Measurements from ENCODE around the gene SLC12A9. TPM values are rescaled to one million over a fixed set of nuclear protein-coding genes. Genes with fewer than 3 reads are reported as not detected.
"Not testable (repeated sequence)": the region's sequence is repeated elsewhere in the genome, so short reads cannot be mapped to it uniquely, and the experiment has no call there.

Gene SLC12A9
- total RNA-seq, 2 experiments from 2014 or later, result 13.6 to 15.6 TPM

DNA sequence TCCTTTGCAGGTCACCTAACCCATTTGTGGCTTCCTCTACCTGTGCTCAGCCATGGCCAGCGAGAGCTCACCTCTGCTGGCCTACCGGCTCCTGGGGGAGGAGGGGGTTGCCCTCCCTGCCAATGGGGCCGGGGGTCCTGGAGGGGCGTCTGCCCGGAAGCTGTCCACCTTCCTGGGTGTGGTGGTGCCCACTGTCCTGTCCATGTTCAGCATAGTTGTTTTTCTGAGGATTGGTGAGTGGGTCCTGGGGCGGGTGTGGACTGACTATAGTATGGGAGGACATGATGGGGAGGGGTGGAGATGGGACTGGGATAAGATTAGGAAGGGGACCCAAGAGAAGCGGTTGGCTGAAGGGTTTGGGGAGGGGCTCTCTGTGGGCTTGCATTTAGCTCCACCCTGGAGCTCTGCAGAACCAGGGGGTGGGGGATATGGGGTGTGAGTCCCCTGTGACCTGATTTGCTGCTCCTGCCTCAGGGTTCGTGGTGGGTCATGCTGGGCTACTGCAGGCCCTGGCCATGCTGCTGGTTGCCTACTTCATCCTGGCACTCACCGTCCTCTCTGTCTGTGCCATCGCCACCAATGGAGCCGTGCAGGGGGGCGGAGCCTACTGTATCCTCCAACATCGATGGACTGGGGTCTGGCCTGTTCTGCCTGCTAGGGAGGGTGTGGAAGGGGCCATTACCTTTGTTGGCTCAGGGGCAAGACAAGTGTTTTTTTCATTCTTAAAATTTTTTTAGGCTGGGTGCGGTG is 1.8 kb downstream of the SLC12A9 start:
- Mint-ChIP-seq H3K4me1 (peaks cover 11% of the 10 kb centered on the region), H3K9me3 (ENCODE audit: low read depth) (no peaks in the 10 kb centered on the region), H3K27ac (no peak overlapping the region), H3K27me3 (no peaks in the 10 kb centered on the region), H3K4me3 (peak overlapping the region; percentile 87), H3K36me3 (ENCODE audit: low read depth) (peaks cover 5% of the 10 kb centered on the region)
- ChIA-PET CTCF (interaction anchor here (0.6 to 6.9 kb wide), 4 partner anchors 11 to 366 kb away, joined by 3 to 106 read pairs (median 3); no protein-coding TSS in a partner anchor), POLR2A (no interaction called here)
- no peak for DNase-seq
- intact Hi-C loops (cut with DNase I, micrococcal nuclease), result loop anchor here in 1 of 2 experiments (5.0 kb wide), 1 partner anchor 292 kb away; no protein-coding TSS in a partner anchor
- no peak for ATAC-seq

DNA sequence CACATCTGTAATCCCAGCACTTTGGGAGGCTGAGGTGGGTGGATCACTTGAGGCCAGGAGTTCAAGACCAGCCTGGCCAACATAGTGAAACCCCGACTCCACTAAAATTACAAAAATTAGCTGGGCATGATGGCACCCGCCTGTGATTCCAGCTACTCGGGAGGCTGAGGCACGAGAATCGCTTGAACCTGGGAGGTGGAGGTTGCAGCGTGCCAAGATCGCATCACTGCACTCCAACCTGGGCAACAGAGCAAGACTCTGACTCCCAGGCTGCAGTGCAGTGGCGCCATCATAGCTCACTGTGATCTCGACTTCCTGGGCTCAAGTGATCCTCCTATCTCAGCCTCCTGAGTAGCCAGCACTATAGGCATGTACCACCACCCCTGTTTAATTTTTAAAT is 2.4 kb downstream of the SLC12A9 start:
- peaks cover 11% of the 10 kb centered on the region for H3K4me1 Mint-ChIP-seq
- CTCF ChIA-PET; H3K4me3 Mint-ChIP-seq; H3K27ac Mint-ChIP-seq; ATAC-seq; H3K9me3 Mint-ChIP-seq (ENCODE audit: low read depth); POLR2A ChIA-PET; H3K36me3 Mint-ChIP-seq (ENCODE audit: low read depth); H3K27me3 Mint-ChIP-seq; DNase-seq: not testable (repeated sequence)
- intact Hi-C loops (cut with DNase I, micrococcal nuclease), result loop anchor here in 1 of 2 experiments (5.0 kb wide), 1 partner anchor 293 kb away; no protein-coding TSS in a partner anchor

DNA sequence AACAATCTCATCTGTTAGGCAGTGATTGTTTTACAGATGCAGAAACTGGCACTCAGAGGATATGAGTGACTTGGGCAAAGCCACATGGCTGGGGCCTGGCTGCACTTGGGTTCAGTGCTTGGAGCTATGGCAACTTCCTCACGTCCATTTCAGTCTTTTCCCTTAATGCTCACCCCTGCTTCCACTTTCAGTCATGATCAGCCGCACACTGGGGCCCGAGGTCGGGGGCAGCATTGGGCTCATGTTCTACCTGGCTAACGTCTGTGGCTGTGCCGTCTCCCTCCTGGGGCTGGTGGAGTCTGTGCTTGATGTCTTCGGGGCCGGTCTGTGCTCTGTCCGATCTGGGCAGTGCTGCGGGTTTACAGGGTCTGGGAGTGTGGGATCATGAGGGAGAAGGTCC is 3.0 kb downstream of the SLC12A9 start:
- POLR2A ChIA-PET, result no interaction called here
- ATAC-seq (no peak), DNase-seq (no peak)
- H3K27me3 Mint-ChIP-seq, result no peaks in the 10 kb centered on the region
- H3K4me3 Mint-ChIP-seq, result no peak overlapping the region
- intact Hi-C loops (cut with DNase I, micrococcal nuclease), result no loop called here
- no peaks in the 10 kb centered on the region for H3K9me3 Mint-ChIP-seq (ENCODE audit: low read depth)
- H3K36me3 Mint-ChIP-seq (ENCODE audit: low read depth), result peaks cover 13% of the 10 kb centered on the region
- peaks cover 11% of the 10 kb centered on the region for H3K4me1 Mint-ChIP-seq
- no peak overlapping the region for H3K27ac Mint-ChIP-seq
- CTCF ChIA-PET, result interaction anchor here (0.6 to 0.9 kb wide), 2 partner anchors 56 to 188 kb away, joined by 3 to 4 read pairs; no protein-coding TSS in a partner anchor

DNA sequence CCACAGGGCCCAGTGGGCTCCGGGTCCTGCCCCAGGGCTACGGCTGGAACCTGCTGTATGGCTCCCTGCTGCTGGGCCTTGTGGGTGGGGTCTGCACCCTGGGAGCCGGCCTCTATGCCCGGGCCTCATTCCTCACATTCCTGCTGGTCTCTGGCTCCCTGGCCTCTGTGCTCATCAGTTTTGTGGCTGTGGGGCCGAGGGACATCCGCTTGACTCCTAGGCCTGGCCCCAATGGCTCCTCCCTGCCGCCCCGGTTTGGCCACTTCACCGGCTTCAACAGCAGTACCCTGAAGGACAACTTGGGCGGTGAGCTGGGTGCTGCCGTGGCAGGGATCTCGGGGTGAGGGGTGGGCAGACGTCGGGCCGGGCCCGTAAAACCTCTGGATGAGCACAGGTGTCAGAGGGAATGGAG is 4.4 kb downstream of the SLC12A9 start:
- POLR2A ChIA-PET, result no interaction called here
- H3K27ac Mint-ChIP-seq, result no peak overlapping the region

DNA sequence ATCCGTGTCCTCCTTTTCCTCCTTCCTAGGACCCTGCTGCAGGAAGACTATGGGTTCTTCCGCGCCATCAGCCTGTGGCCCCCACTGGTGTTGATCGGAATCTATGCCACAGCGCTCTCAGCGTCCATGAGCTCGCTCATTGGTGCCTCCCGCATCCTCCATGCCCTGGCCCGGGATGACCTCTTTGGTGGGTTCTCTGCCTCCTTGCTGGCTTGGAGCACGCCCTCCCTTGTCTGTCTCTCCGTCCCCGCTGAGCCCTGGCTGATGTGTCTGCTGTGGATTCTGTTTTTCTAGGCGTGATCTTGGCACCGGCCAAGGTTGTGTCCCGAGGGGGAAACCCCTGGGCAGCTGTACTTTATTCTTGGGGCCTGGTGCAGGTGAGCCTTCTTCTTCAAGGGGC is 7.3 kb downstream of the SLC12A9 start:
- ChIA-PET CTCF (no interaction called here), POLR2A (no interaction called here)
- H3K4me3 Mint-ChIP-seq, result no peak overlapping the region
- peaks cover 26% of the 10 kb centered on the region for H3K36me3 Mint-ChIP-seq (ENCODE audit: low read depth)
- H3K27ac Mint-ChIP-seq, result no peak overlapping the region
- intact Hi-C loops (cut with DNase I, micrococcal nuclease), result no loop called here
- no peaks in the 10 kb centered on the region for H3K27me3 Mint-ChIP-seq
- no peaks in the 10 kb centered on the region for H3K9me3 Mint-ChIP-seq (ENCODE audit: low read depth)
- no peak for ATAC-seq
- no peak for DNase-seq
- no peaks in the 10 kb centered on the region for H3K4me1 Mint-ChIP-seq

More for the DNA sequence above, 4.4 kb downstream of the SLC12A9 start:
- ATAC-seq (no peak), DNase-seq (no peak)
- intact Hi-C loops (cut with DNase I, micrococcal nuclease), result no loop called here
- no peaks in the 10 kb centered on the region for H3K9me3 Mint-ChIP-seq (ENCODE audit: low read depth)
- CTCF ChIA-PET, result interaction anchor here (0.6 to 1.1 kb wide), 3 partner anchors 20 to 142 kb away, joined by 4 to 5 read pairs (median 4); no protein-coding TSS in a partner anchor
- H3K4me3 Mint-ChIP-seq, result no peak overlapping the region
- peaks cover 6% of the 10 kb centered on the region for H3K4me1 Mint-ChIP-seq
- peaks cover 18% of the 10 kb centered on the region for H3K36me3 Mint-ChIP-seq (ENCODE audit: low read depth)
- no peaks in the 10 kb centered on the region for H3K27me3 Mint-ChIP-seq

DNA sequence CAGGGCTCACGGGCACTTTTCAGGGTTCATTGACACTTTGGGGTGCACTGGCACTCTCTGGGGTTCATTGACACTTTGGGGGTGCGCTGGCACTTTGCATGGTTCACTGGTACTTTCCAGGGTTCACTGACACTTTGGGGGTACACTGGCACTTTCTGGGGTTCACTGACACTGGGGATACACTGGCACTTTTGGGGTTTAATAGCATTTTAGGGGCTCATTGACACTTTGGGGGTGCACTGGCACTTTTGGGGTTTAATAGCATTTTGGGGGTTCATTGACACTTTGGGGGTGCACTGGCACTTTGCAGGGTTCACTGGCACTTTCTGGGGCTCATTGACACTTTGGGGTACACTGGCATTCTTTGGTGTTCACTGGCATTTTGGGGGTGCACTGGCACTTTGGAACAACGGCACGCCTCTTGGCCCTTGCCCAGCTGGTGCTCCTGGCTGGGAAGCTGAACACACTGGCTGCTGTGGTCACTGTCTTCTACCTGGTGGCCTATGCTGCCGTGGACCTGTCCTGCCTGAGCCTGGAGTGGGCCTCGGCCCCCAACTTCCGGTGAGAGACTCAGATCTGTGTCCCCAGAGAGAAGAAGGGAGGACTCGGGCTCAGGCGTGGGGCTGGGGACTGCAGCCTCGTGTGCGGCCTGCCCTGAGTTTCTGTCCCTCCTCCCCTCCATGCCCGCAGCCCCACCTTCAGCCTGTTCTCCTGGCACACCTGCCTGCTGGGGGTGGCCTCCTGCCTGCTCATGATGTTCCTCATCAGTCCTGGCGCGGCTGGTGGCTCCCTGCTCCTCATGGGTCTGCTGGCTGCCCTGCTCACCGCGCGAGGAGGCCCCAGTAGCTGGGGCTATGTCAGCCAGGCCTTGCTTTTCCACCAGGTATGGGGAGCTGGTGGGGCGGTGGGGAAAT is 8.4 kb downstream of the SLC12A9 start:
- CTCF ChIA-PET, result no interaction called here

DNA sequence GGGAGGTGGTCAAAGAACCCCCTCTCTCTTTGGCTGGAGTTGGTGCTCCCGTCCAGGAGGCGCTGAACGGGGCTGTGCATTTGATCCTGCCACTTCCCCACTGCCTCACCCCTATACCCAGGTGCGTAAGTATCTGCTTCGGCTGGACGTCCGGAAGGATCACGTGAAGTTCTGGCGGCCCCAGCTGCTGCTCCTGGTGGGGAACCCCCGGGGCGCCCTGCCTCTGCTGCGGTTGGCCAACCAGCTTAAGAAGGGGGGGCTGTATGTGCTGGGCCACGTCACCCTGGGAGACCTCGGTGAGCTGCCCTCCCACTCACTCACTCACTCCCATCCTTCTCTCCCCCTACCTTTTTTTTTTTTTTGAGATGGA is 9.1 kb downstream of the SLC12A9 start:
- Mint-ChIP-seq H3K4me1 (peaks cover 7% of the 10 kb centered on the region), H3K9me3 (ENCODE audit: low read depth) (no peaks in the 10 kb centered on the region), H3K4me3 (no peak overlapping the region), H3K27ac (no peak overlapping the region), H3K27me3 (no peaks in the 10 kb centered on the region), H3K36me3 (ENCODE audit: low read depth) (peaks cover 26% of the 10 kb centered on the region)
- ATAC-seq, result no peak
- POLR2A ChIA-PET, result no interaction called here
- no peak for DNase-seq
- CTCF ChIA-PET, result interaction anchor here (0.6 kb wide), 1 partner anchor 60 kb away, joined by 3 read pairs; no protein-coding TSS in a partner anchor
- intact Hi-C loops (cut with DNase I, micrococcal nuclease), result no loop called here

More for the DNA sequence above, 8.4 kb downstream of the SLC12A9 start:
- ATAC-seq (no peak), DNase-seq (no peak)
- H3K36me3 Mint-ChIP-seq (ENCODE audit: low read depth), result peaks cover 26% of the 10 kb centered on the region
- H3K27me3 Mint-ChIP-seq, result no peaks in the 10 kb centered on the region
- H3K9me3 Mint-ChIP-seq (ENCODE audit: low read depth), result no peaks in the 10 kb centered on the region
- POLR2A ChIA-PET, result no interaction called here
- H3K27ac Mint-ChIP-seq, result no peak overlapping the region
- H3K4me1 Mint-ChIP-seq, result peaks cover 5% of the 10 kb centered on the region
- no peak overlapping the region for H3K4me3 Mint-ChIP-seq
- intact Hi-C loops (cut with DNase I, micrococcal nuclease), result no loop called here

DNA sequence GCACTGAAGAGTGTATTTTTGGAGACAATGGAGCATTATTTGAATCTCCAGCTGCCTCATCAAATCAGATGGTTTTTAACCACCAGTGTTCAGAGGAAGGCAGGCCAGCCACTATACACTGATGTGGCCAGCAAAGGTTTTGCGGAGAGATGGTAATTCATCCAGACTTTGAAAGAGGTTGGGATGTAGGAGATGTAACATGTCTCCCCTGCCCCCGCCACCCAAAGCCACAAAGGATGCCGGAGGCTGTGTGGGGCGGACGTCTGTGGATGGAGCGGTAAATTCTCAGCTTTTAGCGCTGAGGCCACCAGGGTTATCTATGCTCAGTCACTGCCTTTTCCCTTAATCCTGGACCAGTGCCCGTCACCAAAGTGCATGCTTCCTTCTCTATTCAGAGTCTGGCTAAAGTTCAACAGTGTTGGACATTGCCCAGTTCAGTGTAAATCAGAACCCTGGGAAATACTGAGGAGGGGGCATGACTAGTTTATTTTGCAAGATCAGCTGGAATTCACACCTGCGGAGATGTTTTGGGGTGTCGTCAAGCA is 11.0 kb downstream of the SLC12A9 start:
- Mint-ChIP-seq H3K36me3 (ENCODE audit: low read depth) (peaks cover 28% of the 10 kb centered on the region), H3K4me3 (no peak overlapping the region), H3K27me3 (no peaks in the 10 kb centered on the region), H3K4me1 (peaks cover 19% of the 10 kb centered on the region), H3K9me3 (ENCODE audit: low read depth) (no peaks in the 10 kb centered on the region), H3K27ac (no peak overlapping the region)
- CTCF ChIA-PET, result interaction anchor here (0.8 kb wide), 1 partner anchor 13 kb away, joined by 3 read pairs; no protein-coding TSS in a partner anchor
- POLR2A ChIA-PET, result no interaction called here
- DNase-seq (no peak), ATAC-seq (no peak)
- intact Hi-C loops (cut with DNase I, micrococcal nuclease), result no loop called here

DNA sequence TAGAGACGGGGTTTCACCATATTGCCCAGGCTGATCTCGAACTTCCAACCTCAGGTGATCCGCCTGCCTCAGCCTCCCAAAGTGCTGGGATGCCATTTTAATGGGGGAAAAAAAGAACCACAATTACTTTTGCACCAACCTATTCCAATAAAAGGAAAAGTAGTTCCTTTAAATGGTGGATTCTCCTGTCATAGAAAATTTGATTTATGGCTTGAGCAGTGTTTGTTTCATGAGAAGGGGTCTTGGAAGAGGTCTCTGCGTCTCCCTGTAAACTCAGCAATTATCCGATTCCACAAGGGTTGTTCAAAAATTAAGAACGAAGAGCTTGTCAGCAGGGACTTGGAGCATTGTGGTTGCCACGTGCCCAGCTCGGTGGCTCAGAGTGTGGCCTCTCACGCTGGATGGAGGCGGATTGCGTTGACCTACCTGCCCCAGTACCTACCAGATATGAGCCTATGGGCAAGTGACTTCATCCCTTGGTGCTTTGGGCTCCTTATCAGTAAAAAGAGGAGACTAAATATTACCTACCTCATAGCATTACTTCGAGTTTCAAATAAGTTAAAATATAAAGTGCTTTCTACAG is 11.8 kb downstream of the SLC12A9 start:
- peaks cover 24% of the 10 kb centered on the region for H3K36me3 Mint-ChIP-seq (ENCODE audit: low read depth)
- ATAC-seq, result no peak
- no peak overlapping the region for H3K27ac Mint-ChIP-seq
- peaks cover 19% of the 10 kb centered on the region for H3K4me1 Mint-ChIP-seq
- H3K4me3 Mint-ChIP-seq, result no peak overlapping the region
- POLR2A ChIA-PET, result no interaction called here
- H3K9me3 Mint-ChIP-seq (ENCODE audit: low read depth), result no peaks in the 10 kb centered on the region
- CTCF ChIA-PET, result interaction anchor here (0.8 to 1.0 kb wide), 2 partner anchors 11 to 14 kb away, joined by 3 read pairs; no protein-coding TSS in a partner anchor
- H3K27me3 Mint-ChIP-seq, result no peaks in the 10 kb centered on the region
- DNase-seq, result no peak
- intact Hi-C loops (cut with DNase I, micrococcal nuclease), result no loop called here

DNA sequence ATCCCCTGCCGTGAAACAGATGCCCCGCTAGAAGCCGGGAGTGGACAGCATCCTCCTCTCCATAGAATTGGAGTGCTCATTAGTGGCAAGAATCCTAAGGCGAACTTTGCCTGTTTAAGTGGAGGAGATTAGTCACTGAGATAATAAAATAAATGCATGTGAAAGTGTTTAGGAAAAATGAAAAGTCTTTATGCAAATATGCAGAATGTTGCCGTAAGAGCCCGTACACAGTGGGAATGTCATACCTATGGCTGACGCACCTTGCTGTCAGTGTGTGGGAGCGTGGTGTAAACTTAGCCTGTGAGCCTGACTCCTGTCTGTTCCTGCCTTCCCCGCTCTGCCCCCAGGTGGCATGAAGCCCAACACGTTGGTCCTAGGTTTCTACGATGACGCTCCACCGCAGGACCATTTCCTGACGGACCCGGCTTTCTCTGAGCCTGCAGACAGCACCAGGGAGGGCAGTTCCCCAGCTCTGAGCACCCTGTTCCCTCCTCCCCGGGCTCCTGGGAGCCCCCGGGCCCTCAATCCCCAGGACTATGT is 12.9 kb downstream of the SLC12A9 start:
- DNase-seq (no peak), ATAC-seq (no peak)
- Mint-ChIP-seq H3K27me3 (no peaks in the 10 kb centered on the region), H3K4me1 (peaks cover 20% of the 10 kb centered on the region), H3K4me3 (peak overlapping the region; percentile 90), H3K27ac (no peak overlapping the region), H3K36me3 (ENCODE audit: low read depth) (peaks cover 20% of the 10 kb centered on the region), H3K9me3 (ENCODE audit: low read depth) (no peaks in the 10 kb centered on the region)
- POLR2A ChIA-PET, result no interaction called here
- CTCF ChIA-PET, result interaction anchor here (0.6 to 1.0 kb wide), 2 partner anchors 12 to 247 kb away, joined by 3 read pairs; no protein-coding TSS in a partner anchor
- intact Hi-C loops (cut with DNase I, micrococcal nuclease), result no loop called here
